NOMO-1 (cell line): ENCODE results near the gene SCN8A.
"Not testable (repeated sequence)": the region's sequence is repeated elsewhere in the genome, so short reads cannot be mapped to it uniquely, and the experiment has no call there.

ENCODE experiments used
- DNase-seq, 2 experiments: peaks; one replicate each; lab custom pipeline; 2025; ENCODE audit not compliant: unreplicated experiment in 2 of 2; lab: John Stamatoyannopoulos, UW

The SCN8A gene

DNA sequence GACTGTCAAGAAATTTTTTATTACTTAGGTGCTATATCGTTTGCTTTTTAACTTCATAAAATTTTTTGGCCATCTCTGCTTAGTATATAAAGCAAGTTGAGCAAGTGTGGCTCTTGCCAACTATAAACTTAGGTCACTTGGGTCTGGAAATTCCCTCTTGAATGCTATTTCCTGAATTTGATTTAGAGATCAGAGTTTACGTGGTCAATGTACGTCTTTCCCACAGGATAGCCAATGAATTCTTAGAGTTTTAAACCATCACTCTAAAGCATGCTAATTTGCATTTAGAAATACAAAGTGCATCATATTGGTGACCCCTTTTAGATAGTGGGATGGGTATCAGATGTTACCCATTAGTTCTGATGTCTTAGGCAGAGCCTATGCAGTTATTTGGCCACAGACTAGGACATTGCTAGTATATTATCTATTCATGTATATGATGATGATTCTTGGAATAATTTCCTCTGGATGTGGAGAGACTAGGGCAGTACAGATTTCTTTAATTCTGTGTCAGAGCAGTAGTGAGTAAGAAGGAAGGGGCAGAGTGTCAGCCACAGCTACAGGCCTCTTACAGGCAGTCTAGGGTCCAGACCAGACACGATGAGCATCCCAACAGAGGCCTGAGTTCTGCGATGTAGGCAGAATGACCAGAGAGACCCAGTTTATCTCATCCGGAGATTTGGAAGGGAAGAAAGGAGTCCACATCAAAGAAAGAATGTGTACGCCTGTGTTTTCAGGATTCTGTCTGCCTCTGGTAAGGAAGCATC lies 30.3 kb downstream of the SCN8A start:
- DNase-seq, result no peak

- DNase-seq, result no peak
These were observed 31.5 kb downstream of the SCN8A start for GRCh38 chr12:51622564-51622963.

DNA sequence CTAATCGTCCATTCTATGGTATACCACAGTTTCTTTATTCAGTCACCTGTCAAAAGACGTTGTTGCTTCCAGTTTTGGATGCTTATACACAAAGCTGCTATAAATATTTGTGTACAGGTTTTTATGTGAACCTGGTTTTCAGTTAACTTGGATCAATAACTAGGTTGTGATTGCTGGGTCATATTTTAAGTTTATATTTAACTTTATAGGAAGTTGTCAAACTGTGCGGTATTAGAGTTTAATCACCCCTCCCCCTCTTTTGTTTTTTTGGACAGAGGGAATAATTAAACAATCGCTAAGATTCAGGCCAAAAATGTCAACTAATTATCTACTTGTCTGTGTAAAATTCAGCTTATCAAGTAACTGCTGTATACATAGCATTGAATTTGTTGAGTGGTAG lies 34.3 kb downstream of the SCN8A start:
- DNase-seq, result no peak

GRCh38 chr12:51626115-51626514 lies 35.1 kb downstream of the SCN8A start:
- no peak for DNase-seq

GRCh38 chr12:51626629-51627028 lies 35.6 kb downstream of the SCN8A start:
- DNase-seq, result no peak

- no peak for DNase-seq
These were observed 39.3 kb downstream of the SCN8A start for GRCh38 chr12:51630256-51630880.

DNA sequence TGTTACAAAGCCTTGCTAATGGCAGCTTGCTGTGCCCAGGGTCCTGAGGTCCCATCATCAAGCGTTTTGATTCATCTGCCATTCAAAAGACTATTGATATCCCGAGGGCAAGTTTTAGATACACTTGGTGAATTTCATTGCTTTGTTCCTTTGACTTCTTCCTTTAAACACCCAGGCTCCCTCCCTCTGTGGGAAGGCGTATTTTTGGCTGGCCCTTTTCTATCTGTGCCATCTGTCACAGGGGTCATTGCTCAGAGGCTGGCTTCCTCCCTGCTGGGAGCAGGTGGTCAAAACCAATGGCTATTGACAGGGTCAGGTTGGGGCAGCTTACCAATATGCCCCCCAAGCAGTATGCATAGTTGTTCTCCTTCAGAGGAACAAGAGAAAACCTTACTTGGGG lies 40.0 kb downstream of the SCN8A start:
- DNase-seq, result no peak

DNA sequence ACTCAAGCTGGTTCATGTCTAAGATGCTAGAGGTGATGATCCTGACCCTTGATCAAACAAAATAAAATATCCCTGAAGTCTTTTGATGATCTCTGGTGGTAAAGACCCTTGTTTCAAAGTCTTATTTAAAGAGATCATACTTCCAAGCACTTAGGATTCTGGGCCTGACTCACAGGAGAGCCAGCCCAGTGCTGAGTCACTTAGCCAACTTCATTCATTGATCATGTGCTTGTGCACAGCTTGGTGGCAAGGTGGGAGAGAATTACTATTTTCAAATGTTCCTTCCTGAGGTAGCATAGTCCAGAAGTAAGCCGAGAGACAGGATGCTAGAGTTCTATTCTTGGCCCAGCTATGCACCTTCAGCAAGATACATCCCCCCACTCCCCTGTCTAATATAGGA lies 40.6 kb downstream of the SCN8A start:
- DNase-seq, result no peak

DNA sequence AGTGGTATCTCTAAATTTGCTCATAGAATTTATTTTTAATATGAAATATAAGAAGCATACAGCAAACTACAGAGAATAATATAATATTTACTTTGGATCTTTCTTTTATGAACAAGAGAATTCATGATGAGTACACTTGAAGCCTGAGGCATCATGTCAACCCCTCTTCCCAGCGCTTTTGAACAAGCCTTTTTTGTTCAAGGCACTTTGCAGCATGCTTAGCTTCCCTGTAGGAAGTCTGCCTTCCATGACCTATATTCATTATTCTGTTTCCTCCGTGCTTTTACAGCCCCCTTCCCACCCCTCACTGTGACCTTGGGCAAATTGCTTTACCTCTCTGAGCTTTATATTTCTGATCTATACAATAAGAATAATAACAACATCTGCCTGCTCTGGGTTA lies 41.6 kb downstream of the SCN8A start:
- DNase-seq, result no peak

DNA sequence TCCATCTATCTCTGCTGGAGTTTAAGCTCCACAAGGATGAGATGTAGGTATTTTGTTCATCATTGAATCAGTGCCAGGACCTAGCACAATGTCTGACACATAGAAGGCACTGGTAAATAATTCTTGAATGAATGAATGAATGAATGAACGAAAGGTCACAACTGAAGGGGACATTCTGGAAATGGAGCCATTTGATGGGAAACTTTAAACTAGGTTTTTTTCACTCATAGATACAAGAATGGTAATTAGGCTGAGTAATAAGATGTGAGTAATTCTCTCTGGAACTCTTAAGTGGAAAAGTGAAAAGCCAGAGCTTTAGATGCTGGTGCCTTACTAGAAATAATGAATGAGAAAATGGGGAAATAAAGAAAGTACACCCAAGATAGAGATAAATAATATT lies 44.3 kb downstream of the SCN8A start:
- no peak for DNase-seq

- DNase-seq, result peak in 1 of 2 experiments; percentile 21
These were observed 45.5 kb downstream of the SCN8A start for GRCh38 chr12:51636581-51636980.

DNA sequence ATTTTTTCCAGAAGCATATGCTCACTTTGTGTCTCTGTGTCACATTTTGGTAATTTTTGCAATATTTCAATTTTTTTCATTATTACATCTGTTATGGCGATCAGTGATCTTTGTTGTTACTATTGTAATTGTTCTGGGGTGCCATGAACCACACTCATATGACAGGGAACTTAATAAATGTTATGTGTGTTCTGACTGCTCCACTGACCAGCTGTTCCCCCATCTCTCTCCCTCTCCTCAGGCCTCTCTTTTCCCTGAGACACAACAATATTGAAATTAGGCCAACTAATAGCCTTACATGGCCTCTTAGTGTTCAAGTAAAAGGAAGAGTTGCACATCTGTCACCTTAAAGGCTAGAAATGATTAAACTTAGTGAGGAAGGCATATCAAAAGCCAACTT lies 46.0 kb downstream of the SCN8A start:
- no peak for DNase-seq

DNA sequence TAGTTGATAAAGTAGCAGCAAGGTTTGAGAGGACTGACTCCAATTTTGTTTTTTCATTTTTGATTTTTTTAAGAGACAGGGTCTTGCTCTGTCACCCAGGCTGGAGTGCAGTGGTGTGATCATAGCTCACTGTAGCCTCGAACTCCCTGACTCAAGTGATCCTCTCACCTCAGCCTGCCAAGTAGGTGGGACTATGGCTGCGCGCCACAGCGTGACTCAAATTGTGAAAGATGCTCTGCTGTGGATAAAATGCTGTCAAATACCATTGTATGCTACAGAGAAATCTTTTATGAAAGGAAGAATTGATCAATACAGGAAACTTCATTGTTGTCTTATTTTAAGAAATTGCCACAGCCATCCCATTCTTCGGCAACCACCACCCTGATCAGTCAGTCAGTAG lies 48.3 kb downstream of the SCN8A start:
- no peak for DNase-seq

GRCh38 chr12:51642286-51642685 lies 51.3 kb downstream of the SCN8A start:
- no peak for DNase-seq

- DNase-seq, result no peak
These were observed 52.9 kb downstream of the SCN8A start for GRCh38 chr12:51643951-51644350.

- DNase-seq, result not testable (repeated sequence)
These were observed 53.7 kb downstream of the SCN8A start for GRCh38 chr12:51644691-51645090.

- no peak for DNase-seq
These were observed 54.9 kb downstream of the SCN8A start for GRCh38 chr12:51645961-51646360.

DNA sequence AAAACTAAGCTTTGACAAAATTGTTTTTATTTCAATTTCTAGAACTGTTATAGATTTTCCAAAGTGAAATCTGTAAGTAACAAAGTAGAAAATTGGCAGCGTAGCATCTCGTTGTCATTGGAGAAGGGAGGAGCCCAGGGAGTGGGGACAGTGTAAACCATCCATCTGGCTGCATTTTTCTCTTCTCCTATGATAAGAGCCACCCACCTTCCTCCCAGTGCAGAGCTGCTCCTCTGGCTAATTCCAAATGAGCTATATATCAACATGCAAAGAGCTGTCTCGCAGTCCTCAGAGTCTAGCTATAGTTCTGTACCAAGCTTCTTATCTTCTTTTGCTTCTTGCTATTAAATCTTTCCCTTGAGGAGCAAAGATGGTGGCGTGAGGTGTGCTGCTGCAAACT lies 56.6 kb downstream of the SCN8A start:
- DNase-seq, result no peak

DNA sequence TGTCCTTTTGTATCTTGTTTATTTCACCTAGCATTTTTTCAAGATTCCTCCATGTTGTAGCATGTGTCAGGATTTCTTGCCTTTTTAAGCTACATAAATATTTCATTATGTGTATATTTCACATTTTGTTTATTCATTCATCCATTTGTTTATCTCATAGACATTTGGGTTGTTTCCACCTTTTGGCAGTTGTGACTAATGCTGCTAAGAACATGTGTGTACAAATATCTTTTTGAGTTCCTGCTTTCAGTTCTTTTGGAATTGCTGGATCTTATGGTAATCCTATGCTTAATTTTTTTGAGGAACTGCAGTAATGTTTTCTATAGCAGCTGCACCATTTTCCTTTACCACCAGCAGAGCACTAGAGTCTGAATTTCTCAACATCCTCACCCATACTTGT lies 62.4 kb downstream of the SCN8A start:
- no peak for DNase-seq

GRCh38 chr12:51661199-51661598 lies 70.2 kb downstream of the SCN8A start:
- DNase-seq, result no peak

DNA sequence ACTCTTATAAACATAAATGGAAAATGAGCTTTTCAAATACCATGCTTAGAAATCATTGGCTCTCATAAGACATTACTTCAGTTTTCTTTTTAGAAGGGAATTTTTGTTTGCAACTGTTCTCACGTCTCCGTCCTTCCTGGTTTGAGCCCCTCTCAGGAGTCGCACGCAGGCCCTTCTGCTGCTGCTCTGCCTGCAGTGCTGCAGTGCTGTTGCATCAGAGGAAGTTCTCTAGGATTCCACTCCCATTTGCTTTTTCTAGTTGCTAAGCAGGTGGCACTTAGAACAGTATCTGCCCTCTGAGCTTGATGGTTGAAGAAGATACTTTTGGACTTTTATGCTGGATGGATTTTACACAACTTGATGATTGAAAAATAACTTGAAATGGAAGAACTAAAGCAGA lies 70.8 kb downstream of the SCN8A start:
- DNase-seq, result no peak

DNA sequence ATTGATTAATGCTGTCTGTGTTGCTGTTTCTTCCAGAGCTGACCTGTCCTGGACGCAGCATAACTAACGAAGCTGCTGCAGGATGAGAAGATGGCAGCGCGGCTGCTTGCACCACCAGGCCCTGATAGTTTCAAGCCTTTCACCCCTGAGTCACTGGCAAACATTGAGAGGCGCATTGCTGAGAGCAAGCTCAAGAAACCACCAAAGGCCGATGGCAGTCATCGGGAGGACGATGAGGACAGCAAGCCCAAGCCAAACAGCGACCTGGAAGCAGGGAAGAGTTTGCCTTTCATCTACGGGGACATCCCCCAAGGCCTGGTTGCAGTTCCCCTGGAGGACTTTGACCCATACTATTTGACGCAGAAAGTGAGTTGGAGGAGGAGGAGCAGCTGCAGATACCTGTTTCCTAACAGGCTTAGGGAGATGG lies 71.7 kb downstream of the SCN8A start:
- no peak for DNase-seq

DNA sequence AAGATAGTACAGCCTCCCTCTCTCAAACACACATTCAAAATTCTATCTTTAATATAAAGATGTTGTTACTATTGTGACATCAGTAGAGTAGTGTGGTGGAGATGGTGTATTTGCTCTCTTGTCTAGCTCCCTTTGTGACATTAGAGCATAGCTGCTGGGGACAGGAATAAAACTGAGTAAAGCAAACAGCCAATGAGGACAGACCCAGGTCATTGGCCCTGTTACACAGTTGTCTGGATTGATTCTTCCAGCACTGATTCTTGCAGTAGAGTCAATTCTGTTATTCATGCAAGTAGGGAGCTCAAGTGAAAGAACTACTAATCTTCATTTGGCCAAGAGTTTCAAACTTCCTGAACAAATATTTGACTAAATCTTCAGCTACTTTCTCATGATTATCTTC lies 72.4 kb downstream of the SCN8A start:
- no peak for DNase-seq
